Measurements from ENCODE around the gene SMTNL2.
A peak's percentile ranks its signal among the peaks of the same experiment; 100 is the strongest.
"Not testable (repeated sequence)": the region's sequence is repeated elsewhere in the genome, so short reads cannot be mapped to it uniquely, and the experiment has no call there.

SMTNL2 gene

DNA sequence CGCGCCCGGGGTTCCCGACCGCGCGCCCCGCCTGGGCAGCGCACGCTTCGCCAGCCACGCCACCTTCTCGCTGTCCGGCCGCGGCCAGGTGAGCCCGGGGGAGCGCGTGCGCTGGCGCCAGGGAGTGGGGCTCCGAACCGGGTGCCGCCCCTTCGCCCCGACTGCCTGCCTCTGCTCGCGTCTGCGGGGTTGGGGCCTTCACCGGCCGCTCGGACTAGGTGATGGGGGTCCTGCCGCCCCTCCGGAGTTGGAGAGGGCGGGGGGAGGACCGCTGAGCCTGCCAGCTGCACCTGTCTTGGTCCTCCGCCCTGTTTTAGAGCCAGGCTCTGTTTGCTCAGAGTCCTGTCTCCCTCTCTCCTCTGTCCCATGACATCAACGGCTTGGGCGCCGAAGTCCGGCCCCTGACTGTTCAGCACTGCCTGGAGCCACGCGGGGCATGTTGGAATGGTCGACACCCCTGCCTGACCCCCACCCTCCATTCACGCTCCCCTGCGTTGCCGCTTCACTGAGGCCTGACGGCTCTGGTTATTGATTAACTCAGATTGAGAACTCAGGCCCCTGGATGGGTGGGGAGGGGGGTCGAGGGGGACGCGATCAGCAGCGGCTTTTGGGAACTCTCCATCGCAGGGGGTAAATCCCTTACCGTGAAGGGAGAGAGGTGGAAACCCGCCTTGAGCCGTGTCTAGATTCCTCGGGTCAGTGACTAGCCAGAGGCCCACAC, 748 bp downstream of the SMTNL2 start:
- DNase-seq (ENCODE audit: low read depth in 1 of 2, low spot score in 1 of 2) = no peak

DNA sequence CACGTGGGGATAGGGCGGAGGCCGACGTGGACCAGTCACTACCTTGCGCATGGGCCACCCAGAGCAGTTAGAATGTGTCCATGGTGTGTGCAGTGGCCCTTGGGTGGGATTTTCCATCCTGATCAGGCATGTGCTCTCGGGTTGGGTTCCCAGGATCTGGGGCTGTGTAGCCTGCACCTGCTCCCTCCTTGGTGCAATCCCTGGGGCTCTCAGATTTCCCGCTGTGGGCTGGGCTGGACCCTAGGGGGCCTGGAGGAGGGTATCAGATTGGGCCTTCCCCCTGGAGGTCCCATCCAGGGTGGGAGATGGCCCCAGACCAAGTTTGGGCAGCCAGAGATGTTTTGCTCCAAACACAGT, 1.3 kb downstream of the SMTNL2 start:
- DNase-seq (ENCODE audit: low read depth in 1 of 2, low spot score in 1 of 2) = no peak

DNA sequence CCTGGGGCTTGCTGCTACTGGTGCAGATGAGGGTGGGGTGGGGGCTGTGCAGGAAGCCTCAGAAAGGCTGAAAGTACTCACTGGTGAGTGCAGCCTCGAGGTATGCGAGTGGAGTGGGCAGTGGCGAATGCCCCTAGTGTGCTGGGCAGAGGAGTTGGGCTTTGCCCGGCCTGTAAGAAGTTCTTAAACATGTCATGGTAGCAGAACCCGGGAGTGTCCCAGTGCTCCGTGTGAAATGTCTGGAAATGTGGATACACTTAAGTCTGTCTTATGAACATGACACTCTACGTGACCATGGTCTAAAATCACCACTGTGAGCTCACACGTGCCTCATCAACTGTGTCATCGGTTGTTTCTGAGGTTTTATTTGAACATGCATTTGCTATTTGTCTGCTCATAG, 1.7 kb downstream of the SMTNL2 start:
- DNase-seq (ENCODE audit: low read depth in 1 of 2, low spot score in 1 of 2) = no peak

DNA sequence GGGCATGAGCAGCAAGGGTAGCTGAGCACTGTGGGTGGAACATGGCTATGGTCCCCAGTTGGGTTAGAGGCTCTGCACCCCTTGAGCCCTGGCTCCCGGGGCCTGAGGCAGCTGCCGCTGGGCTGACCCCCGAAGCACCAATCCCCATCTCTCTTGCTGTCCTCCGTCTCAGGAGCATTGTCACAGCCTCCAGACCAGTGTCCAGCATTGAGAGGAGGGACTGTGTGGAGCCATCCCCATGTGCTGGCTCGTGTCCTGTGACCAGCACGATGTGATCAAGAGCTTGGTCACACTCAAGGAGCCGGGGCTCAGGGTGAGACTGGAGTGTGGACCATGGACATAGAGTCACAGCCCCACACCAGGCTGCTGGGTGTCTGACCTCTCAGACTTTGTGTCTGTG, 2.9 kb downstream of the SMTNL2 start:
- no peak for DNase-seq (ENCODE audit: low read depth in 1 of 2, low spot score in 1 of 2)

DNA sequence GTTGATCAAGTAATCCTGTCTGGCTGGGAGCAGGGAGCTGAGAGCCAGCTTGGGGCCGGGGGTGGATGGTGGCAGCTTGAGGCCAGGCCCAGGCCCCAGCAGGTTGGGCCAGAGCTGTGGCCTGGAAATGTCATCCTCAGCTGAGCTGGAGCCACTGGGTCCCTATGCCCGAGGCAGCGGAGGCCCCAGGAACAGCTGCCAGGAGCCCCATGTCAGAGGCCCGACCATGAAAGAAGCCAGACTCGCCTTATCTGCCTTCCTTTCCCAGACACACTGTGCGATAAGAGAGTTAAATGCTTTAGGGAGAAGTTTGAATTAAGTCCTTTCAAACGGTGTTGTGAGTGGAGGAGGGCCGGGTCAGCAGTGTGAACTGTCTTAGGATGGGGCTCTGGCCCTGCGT, 3.5 kb downstream of the SMTNL2 start:
- DNase-seq (ENCODE audit: low read depth in 1 of 2, low spot score in 1 of 2) = no peak

DNA sequence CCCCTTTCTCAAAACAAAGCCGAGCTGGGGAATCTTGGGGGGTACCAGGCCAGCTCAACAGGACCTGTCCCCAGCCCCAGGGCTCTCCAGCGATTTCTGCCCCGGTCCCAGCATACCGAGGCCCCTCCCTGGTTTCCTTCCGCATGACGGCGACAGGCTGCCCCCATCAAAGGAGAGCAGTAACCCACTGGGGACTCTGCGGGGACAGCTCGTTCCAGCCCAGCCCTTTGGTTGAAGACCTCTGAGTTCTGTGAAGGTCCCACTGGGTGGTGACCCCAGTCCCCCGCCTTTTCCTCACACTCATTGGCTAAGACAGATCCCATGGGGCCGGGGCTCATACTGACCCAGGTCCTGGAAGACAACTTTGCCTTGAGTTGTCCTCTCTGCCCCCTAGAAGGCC, 4.1 kb downstream of the SMTNL2 start:
- DNase-seq (ENCODE audit: low read depth in 1 of 2, low spot score in 1 of 2) = no peak

DNA sequence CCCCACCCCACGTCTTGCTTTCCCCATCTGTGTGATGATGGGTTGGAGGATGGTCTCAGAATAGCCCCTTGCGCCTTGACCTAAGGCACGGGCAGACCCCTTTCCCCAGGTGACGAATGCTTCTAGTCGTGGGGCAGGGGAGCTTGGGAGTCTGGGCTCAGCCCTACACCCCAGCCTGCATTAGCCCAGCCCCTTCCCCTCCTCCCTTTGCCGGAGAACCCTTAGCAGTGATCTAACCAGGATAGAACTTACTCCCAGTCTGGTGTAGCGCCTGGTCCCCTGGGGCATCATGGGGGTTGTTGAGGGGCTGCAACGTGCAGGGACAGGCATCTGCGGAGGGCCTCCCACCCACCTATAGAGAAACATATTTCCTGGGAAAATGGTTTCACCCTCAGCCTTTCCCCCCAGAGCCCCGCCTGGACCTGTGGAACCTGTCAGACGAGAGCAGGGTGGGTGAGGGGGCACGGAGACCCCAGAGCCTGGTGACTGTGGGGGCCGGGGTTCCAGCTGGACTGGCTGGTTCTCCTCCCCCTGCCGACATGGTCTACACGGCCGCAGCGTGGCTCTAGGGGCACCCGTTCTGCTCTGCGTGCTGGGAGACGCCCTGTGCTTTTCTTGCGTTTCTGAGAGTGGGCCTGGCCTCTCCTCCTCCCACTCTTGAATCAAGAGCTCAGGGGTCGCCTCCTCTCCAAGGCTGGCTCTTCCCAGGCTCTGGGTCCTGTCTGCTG, 4.7 kb downstream of the SMTNL2 start:
- no peak for DNase-seq (ENCODE audit: low read depth in 1 of 2, low spot score in 1 of 2)

DNA sequence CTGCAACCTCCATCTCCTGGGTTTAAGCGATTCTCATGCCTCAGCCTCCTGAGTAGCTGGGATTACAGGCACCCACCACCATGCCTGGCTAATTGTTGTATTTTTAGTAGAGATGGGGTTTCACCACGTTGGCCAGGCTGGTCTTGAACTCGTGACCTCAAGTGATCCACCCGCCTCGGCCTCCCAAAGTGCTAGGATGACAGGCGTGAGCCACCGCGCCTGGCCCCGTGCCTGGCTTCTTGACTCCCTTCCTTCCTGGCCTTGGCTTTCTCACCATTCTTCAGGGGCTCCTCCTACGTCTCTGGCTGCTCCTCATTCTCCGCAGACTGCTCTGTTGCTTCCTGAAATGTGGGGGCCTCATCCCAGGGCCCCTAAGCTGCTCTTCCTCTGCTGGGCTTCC, 5.7 kb downstream of the SMTNL2 start:
- DNase-seq (ENCODE audit: low read depth in 1 of 2, low spot score in 1 of 2) = not testable (repeated sequence)

DNA sequence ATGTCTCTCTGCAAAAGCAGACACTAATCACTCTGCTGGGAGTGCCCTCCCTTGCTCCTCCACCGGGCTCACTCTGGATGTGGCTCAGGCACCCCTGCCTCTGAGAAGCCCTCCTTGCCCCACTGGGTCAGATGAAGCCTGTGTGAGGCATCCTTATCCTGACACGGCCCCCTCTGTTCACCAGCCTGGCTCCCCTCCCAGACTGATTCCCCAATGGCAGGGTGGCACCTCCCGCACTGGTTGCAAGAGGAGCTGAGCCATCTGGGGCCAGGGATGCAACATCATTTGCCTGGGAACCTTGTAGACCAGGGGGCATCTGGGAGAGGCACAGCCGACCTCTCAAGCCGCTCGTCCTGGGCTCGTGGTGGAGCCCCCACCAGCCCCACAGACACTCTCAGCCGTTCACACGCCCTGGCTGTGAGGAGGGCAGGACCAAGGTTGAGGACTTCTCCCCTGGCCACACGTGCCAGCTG, 6.7 kb downstream of the SMTNL2 start:
- no peak for DNase-seq (ENCODE audit: low read depth in 1 of 2, low spot score in 1 of 2)

DNA sequence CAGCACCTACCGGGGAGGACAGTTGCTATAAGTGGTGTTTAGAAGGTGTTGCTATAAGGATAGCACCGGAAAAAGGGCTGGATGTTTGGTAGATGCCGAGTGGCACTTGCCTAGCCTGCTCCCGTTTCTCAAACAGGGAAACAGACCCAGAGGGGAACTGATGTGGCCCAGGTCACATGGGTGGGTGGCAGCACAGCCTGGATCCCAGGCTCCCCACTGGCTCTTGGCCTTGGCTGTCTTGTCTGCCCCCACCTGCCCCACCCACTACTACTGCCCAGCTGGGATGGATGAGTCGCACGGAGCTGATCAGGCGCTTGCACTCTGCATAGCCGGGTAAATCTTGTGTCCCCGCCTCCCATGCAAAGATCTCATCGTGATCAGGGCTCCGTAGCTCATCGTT, 7.2 kb downstream of the SMTNL2 start:
- no peak for DNase-seq (ENCODE audit: low read depth in 1 of 2, low spot score in 1 of 2)

DNA sequence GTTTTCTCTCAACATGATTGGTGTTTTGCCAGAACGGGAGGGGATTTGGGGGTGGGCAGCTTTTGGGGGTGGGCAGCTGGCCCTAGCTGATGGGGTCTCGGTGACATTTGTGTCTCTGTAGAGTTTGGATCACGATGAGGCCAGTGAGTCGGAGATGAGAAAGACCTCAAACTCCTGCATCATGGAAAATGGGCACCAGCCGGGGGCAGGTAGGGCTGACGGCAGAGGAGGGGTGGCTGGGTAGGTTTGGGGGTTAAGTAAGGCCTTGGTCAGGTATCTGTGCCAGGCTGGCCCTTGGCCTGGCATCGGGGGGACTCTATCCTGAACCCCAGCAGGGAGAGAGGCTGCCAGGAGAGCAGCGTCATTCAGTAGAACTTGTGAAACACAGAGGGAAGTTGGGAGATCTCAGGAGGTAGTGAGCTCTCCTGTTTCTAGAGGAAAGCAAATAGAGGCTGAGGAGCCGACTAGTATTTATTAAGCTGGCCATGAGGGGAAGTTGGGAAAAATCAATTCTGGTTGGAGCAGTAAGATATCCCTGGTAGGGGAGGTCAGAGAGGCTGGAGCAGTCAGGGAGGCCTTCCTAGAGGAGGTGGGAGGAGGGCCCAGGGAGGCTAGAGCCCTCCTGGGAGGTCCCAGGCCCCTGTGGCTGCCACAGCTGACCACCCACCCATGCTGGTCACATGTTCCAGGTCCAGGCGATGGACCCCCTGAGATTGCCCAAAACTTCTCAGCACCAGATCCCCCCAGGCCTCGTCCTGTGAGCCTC, 8.1 kb downstream of the SMTNL2 start:
- DNase-seq (ENCODE audit: low read depth in 1 of 2, low spot score in 1 of 2) = no peak

DNA sequence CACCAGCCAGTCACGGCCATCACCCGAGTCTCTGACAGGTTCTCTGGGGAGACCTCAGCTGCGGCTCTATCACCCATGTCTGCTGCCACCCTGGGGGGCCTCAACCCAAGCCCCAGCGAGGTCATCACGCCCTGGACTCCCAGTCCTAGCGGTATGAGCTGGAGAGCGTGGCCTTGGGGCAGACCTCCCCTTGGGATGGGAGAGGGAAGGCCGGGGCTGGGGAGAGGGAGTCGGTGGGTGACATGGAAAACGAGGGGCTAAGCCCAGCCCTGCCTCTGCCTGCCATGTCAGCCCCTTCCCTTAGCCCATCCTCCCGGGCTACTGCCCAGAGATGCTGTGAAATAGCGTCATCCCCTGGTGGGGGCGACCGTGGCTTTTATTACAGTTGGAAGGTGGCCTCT, 8.7 kb downstream of the SMTNL2 start:
- no peak for DNase-seq (ENCODE audit: low read depth in 1 of 2, low spot score in 1 of 2)

DNA sequence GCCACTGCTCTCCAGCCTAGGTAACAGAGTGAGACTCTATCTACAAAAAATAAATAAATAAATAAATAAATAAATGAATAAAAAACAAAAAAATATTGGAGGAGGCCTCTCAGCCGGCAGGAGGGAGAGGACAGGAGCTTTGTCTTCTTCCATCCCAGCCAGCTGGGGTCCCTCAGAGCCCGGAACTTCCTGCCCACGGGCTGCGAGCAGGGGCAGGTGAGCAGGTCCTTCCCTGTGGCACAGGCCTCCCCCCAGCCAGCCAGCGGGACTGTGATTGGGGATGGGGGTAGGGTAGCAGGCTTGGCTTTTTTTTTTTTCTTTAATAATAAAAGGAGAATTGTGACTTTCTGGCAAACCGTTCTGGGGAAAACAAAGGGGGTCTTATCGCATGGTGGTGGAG, 10.1 kb downstream of the SMTNL2 start:
- no peak for DNase-seq (ENCODE audit: low read depth in 1 of 2, low spot score in 1 of 2)

DNA sequence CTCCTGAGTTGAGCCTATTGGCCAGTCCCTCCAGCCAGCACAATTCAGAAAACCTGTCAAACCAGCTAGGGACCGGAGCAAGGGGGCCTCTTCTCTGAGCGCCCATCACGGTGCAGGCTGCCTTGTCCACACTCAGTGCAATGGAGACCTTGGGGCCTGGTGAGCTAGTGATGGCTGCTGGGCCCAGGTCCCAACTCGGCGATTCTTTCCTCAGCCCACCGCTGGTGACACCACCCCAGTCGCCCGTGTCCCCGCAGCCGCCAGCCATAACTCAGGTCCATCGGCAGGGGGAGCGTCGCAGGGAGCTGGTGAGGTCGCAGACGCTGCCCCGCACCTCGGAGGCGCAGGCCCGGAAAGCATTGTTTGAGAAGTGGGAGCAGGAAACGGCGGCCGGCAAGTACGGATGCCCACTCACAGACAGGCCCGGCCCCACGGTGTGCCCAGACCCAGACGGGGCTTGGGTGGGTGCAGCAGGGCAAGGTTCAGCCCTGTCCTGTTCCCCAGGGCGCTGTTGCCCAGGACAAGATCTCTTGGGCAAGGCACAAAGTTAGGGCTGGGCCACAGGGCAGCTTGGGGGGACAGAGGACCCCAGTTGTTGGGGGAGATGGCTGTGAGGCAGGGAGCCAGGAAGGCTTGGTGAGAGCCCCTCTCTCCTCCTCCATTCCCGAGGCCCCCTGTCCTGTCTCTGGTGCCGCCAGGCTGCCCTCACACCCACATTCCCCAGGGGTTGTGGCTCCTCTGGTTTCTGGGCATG, 10.8 kb downstream of the SMTNL2 start:
- peak in 1 of 2 donors; percentile 24 for DNase-seq (ENCODE audit: low read depth in 1 of 2, low spot score in 1 of 2)

DNA sequence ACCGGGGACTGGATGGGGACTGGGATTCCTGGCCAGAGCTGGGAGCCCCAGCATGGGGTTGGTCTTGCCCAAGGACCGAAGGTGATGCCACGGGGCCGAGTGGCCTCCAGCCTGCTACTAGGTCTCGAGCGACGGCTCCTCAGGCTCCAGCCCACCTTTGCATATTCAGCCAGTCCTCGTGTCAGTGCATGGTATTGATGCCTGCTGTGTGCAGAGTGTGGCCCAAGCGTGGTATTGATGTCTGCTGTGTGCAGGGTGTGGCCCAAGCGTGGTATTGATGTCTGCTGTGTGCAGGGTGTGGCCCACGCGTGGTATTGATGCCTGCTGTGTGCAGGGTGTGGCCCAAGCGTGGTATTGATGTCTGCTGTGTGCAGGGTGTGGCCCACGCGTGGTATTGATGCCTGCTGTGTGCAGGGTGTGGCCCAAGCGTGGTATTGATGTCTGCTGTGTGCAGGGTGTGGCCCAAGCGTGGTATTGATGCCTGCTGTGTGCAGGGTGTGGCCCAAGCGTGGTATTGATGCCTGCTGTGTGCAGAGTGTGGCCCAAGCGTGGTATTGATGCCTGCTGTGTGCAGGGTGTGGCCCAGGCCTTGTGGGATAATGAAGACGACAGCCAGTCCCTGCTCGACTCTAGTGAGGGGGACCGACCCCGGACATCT, 11.5 kb downstream of the SMTNL2 start:
- DNase-seq (ENCODE audit: low read depth in 1 of 2, low spot score in 1 of 2) = not testable (repeated sequence)

DNA sequence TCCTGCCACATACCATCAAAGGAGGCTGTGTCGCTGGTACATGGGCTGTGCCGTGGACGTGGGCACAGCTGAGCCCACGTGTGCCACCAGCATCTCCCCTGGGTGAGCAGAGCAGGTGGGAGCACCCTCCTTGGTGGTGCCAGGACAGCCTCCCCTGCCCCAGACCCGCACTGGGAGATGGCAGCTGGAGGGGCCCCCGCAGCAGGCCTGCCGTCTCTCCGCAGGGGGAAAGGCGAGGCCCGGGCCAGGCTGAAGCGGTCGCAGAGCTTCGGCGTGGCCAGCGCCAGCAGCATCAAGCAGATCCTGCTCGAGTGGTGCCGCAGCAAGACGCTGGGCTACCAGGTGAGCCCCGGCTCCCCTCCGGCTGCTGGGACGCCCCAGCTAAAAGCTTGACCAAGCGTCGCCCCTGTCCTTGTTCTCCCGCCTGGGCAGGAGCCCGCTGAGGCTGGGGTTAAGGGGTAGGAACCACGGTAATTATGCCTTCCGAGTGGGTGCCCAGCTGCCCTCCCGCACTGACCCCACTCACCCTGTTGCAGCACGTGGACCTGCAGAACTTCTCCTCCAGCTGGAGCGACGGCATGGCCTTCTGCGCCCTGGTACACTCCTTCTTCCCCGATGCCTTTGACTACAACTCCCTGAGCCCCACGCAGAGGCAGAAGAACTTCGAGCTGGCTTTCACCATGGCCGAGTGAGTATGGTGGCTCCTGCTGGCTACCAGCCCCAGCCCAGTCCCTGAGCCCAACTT, 12.5 kb downstream of the SMTNL2 start:
- DNase-seq (ENCODE audit: low read depth in 1 of 2, low spot score in 1 of 2) = no peak

DNA sequence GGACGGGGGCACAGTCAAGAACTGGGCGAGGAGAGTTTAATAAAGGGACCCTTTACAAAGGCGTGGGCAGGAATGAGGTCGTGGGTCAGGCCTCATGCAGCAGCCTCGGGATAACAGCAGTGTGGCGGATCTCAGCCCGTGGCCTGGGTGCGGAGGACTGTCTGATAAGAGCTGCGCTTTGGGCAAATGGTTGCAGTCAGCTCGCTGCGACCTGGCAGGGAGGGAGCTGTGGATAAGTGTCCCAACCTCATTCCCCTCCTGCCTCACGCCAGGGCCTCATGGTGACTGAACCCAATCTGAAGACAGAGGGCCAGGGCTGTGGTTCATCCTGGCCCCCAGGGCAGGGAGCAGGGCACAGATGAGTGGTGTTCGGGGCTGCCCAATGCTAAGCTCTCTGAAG, 13.6 kb downstream of the SMTNL2 start:
- no peak for DNase-seq (ENCODE audit: low read depth in 1 of 2, low spot score in 1 of 2)

DNA sequence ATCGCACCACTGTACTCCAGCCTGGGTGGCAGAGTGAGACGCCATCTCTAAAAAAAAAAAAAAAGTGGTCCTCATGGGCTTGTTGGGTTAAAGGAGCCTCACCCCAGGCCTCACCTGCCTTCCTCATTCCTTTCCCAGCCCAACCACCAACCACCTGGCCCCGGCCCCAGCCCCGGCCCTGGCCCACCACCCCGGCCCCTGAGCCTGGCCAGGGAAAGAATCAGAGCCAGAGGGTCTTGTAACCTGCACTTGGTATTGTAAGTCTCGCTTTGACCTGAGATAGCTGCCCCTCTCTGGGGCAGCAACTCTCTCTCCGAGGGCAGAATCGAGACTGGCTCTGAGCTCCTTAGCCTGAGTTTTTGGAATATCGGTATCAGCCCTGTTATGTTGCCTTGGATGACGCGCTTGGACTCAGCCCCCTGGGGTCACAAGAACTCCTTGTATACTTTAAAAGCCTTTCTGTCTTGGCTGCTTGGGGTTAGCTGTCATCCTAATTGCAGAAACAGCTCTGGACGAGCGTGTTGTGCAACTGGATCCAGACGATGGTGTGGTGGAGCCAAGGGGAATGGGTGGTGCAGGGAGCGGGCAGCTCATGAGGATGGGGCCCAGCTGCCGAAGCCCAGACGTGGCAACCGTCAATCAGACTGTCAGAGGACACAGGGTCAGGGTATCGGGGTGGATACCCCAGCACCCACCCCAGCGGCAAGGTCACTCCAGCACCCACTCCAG, 14.6 kb downstream of the SMTNL2 start:
- DNase-seq (ENCODE audit: low read depth in 1 of 2, low spot score in 1 of 2) = no peak

DNA sequence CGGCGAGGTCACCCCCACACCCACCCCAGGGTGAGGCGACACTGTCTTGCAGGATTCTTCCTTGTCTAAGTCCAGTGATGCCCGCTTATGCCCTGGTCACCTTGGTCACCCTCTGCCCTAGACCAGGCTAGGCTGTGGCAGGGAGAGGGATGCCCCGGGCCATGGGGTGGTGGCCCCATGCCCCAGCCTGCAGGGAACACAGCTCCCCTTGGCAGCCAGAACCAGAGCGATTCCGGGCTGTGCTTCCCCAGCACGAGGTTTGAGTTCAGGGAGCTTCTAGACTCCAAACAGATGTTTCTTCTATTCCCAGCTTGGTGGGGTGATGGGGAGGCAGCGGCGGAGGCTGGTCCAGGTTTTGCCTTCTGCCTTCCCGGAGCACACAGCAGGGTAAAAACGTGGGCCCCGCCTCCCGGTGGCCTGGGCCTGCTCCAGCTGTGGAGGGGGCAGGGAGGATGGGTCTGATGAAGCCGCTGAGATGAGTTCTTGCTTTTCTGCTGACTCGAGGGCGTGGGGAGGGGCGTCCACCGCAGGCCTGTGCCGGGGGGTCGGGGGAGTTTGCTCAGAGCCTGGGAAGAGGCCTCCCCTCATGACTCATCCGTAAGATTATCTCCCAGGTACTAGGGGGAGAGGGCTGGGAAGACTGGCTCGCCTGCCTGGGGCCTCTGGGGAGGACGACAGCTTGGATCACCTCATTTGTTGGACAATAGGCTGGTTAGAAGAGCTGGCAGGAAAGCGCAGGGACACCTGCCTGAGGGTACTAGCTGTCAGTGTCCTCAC, 15.4 kb downstream of the SMTNL2 start:
- DNase-seq (ENCODE audit: low read depth in 1 of 2, low spot score in 1 of 2) = no peak

All from stimulated activated CD4-positive, alpha-beta T cell treated with anti-CD3 and anti-CD28 coated beads, Interleukin-15, amount 100 ng/mL, for 1 hour (primary cell).